GM21528 (cell line): Measurements from ENCODE around the gene FBN2.
"Not testable (repeated sequence)": the region's sequence is repeated elsewhere in the genome, so short reads cannot be mapped to it uniquely, and the experiment has no call there.

Experiments used
- ATAC-seq: cut with Tn5 transposase; IDR thresholded peaks from one replicate; pipeline ENCODE4 v1.9.1; 2021; ENCODE audit warnings: mild to moderate bottlenecking, moderate library complexity; ENCODE audit not compliant: unreplicated experiment, low FRiP score

The FBN2 gene

DNA sequence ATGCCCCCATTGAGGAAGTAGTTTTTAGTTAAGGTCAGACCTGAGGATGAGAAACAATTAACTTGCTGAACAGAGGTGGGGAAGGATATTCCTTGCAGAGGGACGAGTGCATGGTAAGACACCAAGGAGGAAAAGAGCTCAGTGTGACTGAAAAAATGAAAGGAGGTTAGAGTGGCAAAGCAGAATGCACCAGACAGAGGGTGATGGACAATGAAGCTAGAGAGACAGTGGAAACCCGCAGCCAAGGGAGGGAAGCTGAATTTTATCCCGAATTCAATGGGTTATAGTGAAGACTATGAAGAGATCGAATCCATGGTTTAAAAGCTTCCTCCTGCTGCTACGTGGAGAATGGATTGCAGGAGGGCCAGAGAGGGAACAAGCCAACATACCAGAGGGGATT, 206.8 kb downstream of the FBN2 start:
- no peak for ATAC-seq

GRCh38 chr5:128329386-128329939, 208.6 kb downstream of the FBN2 start:
- no peak for ATAC-seq

- no peak for ATAC-seq
Observed at GRCh38 chr5:128328446-128328845, 209.6 kb downstream of the FBN2 start.

GRCh38 chr5:128328007-128328406, 210.0 kb downstream of the FBN2 start:
- ATAC-seq, result no peak

- not testable (repeated sequence) for ATAC-seq
Observed at GRCh38 chr5:128321418-128321817, 216.6 kb downstream of the FBN2 start.

- no peak for ATAC-seq
Observed at GRCh38 chr5:128318691-128319090, 219.4 kb downstream of the FBN2 start.

DNA sequence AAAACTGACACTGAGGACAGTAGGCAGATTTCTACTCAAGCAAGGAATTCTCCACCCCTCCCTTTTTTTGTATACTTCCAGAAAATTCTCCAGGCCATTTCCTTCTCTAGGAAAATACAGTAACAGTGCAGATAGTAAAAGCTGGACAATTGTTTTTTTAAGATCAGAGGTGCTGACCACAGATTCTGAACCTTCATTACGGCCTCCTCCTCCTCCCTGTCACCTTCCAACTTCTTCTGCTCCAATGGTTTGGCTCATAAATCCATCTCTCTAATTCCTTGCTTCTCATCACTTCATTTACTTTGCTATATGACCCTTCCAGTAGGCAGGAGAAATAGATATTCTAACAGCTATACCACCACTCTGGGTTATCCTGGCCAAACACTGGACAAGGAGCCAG, 220.6 kb downstream of the FBN2 start:
- ATAC-seq, result no peak

- ATAC-seq, result no peak
Observed at GRCh38 chr5:128315671-128316070, 222.4 kb downstream of the FBN2 start.

- ATAC-seq, result no peak
Observed at GRCh38 chr5:128305341-128305740, 232.7 kb downstream of the FBN2 start.

- no peak for ATAC-seq
Observed at GRCh38 chr5:128304791-128305190, 233.3 kb downstream of the FBN2 start.

- no peak for ATAC-seq
Observed at GRCh38 chr5:128304088-128304487, 234.0 kb downstream of the FBN2 start.

- ATAC-seq, result no peak
Observed at GRCh38 chr5:128303593-128303992, 234.5 kb downstream of the FBN2 start.

GRCh38 chr5:128300181-128300580, 237.9 kb downstream of the FBN2 start:
- ATAC-seq, result no peak

GRCh38 chr5:128290152-128290858, 247.7 kb downstream of the FBN2 start:
- no peak for ATAC-seq

DNA sequence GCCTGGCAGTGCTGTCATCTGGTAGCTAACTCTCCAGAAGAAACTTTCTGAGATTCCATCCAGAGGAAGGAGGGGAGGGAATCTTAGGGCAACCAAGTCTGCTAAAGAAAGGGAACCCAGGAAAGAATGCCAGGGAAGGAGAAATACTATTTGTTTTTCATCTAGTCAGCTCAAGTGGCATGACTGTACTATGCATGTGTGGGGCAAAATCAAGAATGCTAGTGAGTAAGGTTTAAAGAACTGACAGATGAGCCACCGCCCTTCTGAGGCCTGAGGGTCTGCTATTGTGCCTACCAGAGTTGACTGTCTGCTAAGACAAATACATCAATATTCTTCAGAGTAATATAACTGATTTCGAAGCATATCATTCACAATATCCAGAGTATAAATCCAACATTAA, 250.3 kb downstream of the FBN2 start:
- no peak for ATAC-seq

DNA sequence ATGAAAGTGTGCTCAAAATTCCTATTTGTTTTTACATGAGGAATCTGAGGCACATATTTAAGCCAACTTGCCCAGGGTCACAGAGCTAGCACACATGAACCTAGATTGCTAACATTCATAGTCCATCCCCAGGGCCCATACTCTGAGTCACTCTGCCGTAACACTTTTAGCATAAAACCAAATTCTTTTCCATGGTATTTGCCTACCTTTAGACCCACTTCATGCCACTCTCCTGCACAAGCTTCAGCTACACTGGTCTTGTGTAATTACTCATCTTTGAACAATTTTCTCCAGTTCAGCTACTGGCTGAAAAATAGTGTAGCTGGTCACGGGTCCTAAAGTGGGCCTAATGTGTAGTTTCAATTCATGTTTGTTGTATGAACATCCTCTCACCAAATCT, 253.8 kb downstream of the FBN2 start:
- no peak for ATAC-seq

DNA sequence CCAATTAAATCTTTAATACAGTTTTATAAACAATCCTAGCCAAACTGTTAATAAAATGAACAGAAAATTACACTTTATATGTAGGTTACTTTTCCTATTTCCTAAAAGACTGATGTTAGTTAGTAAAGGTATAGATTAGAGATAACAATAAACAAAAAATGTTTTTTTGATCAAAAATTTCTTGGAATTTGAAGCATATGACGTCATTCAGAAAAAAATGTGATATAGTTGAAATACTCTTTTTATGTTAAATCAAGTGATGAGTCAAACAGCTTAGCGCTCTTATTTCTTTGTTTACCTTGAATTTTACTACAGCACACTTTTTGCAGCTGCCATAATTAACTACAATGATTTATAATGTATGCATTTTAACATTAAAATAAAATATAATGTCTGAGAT, 258.7 kb downstream of the FBN2 start:
- ATAC-seq, result no peak

DNA sequence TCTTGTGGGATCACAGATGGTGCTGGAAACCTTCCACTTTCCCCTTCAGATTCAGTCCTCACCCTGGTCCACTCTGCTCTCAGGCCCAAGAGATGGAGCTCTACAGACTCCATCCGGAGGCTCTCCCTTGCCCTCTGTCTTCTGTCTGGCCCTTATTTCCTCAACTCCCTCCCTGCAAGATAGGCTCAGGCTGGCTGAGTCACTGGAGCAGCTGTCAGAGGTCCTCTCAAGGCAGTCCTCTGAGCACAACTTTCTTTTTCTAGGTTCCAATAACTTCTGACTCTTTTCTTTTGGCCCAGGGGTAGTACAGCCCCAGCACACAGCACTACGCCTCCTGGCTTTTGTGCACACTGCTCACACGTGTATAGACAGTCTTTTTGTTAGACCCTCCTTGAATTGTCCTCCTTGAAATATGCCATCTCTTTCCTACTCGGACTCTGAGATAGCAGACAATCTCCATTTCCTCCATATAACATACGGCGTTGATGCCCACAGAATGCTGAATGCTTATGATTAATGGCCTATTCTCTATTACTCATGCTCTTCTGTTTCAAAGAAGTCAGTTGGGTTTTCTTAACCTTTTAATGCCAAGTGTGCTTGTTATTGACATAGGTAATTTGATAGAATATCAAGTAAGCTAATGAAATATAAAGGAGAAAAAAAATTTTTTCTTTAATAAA, 261.4 kb downstream of the FBN2 start:
- ATAC-seq, result no peak

DNA sequence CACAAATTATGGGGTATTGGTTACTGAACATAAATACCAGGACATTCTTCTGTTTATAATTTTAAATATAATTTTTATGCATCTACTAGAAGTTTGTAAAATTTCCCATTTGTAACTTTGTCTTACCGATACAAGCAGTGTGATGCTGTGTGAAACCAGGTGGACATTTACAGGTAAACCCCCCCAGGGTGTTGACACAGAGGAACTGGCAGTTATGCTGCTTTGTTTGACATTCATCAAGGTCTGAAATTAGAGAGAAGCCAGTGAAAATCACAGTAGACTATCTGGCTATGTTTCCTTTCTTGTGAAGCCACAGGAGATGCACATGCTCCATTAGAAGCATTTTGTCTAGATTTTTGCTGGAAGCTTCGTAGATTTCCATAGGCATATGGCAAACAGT, 263.6 kb downstream of the FBN2 start:
- no peak for ATAC-seq

GRCh38 chr5:128273736-128274135, 264.3 kb downstream of the FBN2 start:
- ATAC-seq, result no peak

DNA sequence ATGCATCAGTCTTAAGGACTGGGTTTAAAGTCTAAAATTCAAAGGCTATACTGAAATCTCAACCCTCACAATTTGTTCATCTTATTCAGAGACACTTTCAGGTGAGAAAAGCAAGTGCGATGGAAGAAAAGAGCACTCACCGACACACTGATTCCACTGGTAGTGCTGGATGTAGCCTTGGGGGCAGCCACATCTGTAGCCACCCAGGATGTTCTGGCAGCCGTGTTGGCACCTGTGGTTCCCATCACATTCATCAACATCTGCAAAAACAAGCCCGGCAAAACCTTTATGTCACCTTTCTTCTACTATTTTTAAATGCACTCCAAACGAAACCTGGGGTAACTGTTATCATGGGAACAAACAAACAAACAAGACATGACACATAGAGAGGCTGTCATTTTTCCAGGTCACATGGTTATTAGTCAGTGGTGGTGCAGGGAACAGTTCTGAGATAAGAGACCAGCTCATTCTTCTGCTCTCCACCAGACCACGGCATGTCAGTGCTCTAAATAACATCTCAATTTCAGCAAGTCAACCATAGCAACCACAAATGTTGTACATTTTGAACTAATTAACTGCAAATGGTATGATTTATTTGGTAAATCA, 266.1 kb downstream of the FBN2 start:
- ATAC-seq, result no peak

DNA sequence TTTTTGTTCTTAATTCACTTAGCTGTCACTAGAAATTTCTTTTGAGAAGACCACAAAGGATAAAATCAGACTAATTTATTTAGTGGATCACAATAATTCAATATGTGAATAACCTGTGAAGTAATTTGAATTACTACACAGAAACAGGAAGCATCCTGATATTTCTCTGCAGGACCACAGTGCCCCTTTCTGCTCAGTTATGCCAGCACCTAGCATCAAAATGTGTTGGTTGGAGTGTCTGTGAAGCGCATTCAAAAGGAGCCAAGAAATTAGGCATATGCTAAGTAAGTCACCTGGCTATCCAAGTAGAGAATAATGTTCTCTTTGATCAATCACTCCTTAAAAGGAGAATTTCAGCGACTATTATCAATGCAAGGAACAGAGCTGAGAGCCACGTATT, 267.0 kb downstream of the FBN2 start:
- ATAC-seq, result no peak
